Heart right ventricle (tissue), 16 donors: Measurements from ENCODE around the gene SLC22A23. TPM values are rescaled to one million over a fixed set of nuclear protein-coding genes. Genes with fewer than 3 reads are reported as not detected.
A peak's percentile ranks its signal among the peaks of the same experiment; 100 is the strongest.

ENCODE experiments used
- ATAC-seq, 8 donors: fragments of 200-7000 bp; cut with Tn5 transposase; one replicate each; pipeline ENCODE4 v1.9.1; 2020; ENCODE audit warnings: mild to moderate bottlenecking in 8 of 8, moderate library complexity in 8 of 8, moderate number of reproducible peaks in 1 of 8
- DNase-seq, 2 donors: peaks; one replicate each; pipeline ENCODE4 v3.0.0-alpha.2; 2020
- H3K27ac ChIP-seq, 10 donors: fragments of 200-600 bp; sonication (generic) in 2 of 10; one replicate each; pipeline versions ENCODE4 v1.5.0 to v1.8.0; 2020 to 2022; ENCODE audit warnings: mild to moderate bottlenecking in 3 of 10
- H3K27me3 ChIP-seq, 7 donors: fragments of 200-600 bp; one replicate each; pipeline ENCODE4 v1.8.0; 2021 to 2022; ENCODE audit warnings: mild to moderate bottlenecking in 2 of 7
- H3K36me3 ChIP-seq, 9 donors: fragments of 200-600 bp; sonication (generic) in 1 of 9; one replicate each; pipeline versions ENCODE4 v1.5.0 to v1.8.0; 2020 to 2022; ENCODE audit warnings: mild to moderate bottlenecking in 2 of 9
- H3K4me1 ChIP-seq, 9 donors: fragments of 200-600 bp; sonication (generic) in 1 of 9; one replicate each; pipeline versions ENCODE4 v1.5.0 to v1.8.0; 2020 to 2022; ENCODE audit warnings: mild to moderate bottlenecking in 4 of 9
- H3K4me3 ChIP-seq, 10 donors: fragments of 200-600 bp; sonication (generic) in 2 of 10; one replicate each; pipeline versions ENCODE4 v1.5.0 to v1.8.0; 2020 to 2022; ENCODE audit warnings: mild to moderate bottlenecking in 7 of 10, moderate library complexity in 2 of 10
- H3K9me3 ChIP-seq, 11 donors: fragments of 200-600 bp in 10 of 11; sonication (generic) in 2 of 11; one replicate each; pipeline versions ENCODE4 v1.5.0 to v1.8.0; 2013 to 2022; ENCODE audit warnings: mild to moderate bottlenecking in 2 of 11, control low read depth in 1 of 11, moderate library complexity in 1 of 11
- WGBS, 2 donors: extraction: QIAGEN DNeasy Blood & Tissue Kit; methylation state at CpG; one replicate each; pipeline ENCODE4 v1.1.7; 2013; ENCODE audit warnings: inconsistent platforms in 1 of 2; 5-methylcytosine and 5-hydroxymethylcytosine counted together
- intact Hi-C, 10 donors: fragments of 100-400 bp; cut with DNase I; formaldehyde crosslinking; loops; one replicate each; pipeline versions ENCODE4 v1.11.1 to v1.14.2; 2022
- polyA plus RNA-seq, 2 donors: library from polyadenylated mRNA; stranded (reverse); fragments of 200-250 nt; gene quantifications; one replicate each; pipeline ENCODE4 v1.2.3, GENCODE V29; 2013
- total RNA-seq, 10 donors: library from RNA; stranded (reverse); fragmentation: NEBNext Ultra II Directional in 3 of 10; extraction: Animal tissue kit (Norgen Biotek cat#: 25700) in 3 of 10; gene quantifications; one replicate each; pipeline versions ENCODE4 v1.2.1 to v1.2.4, GENCODE V29; 2021 to 2023
- TF ChIP-seq, protein P1 (sequence below), 9 donors: fragments of 200-600 bp; sonication (generic) in 2 of 9; IDR thresholded peaks; one replicate each; pipeline versions ENCODE4 v1.5.0 to v1.8.0; 2021 to 2022; ENCODE audit warnings: antibody characterized with exemption in 9 of 9, mild to moderate bottlenecking in 5 of 9, moderate library complexity in 1 of 9
- donor health status: Arrhythmogenic right ventricular cardiomyopathy.
- donor health status: ischemic (EF 13 %, LVEDD 7.1; RV severe dilation, severe dysfunction).
- donor health status: healthy with polysubstance abuse.
- donor health status: DM: no; HTN: yes; CAD: no.
- donor health status: DM: no; HTN: no; CAD: no.
- donor health status: ischemic (EF 25% LVEDD 6.9; RV normal size, moderate dysfunction).
- donor health status: ischemic (EF 25% LVEDD 5.7; RV mildly dilated, moderate dysfunction).
- donor health status: healthy.
- donor health status: DM: yes; HTN: yes; CAD: no.
- donor health status: Ischemic cardiomyopathy.
- donor health status: ischemic (EF 35%, LVEDD 5.7; RV mildly dilated, moderate dysfunction).
- donor health status: nonischemic (EF 11% LVEDD 7.7; RV severe dilation, severe dysfunction).
- donor health status: DM: yes; HTN: yes; CAD: no.
- donor health status: PGD.
- donor health status: ischemic (EF 29% LVEDD 5.4; RV normal size, mild dysfunction).
- donor health status: nonischemic (EF 23%, LVEDD 6.1; RV moderate dilation, normal function).

Gene SLC22A23
- total and polyA plus RNA-seq, 12 donors: 1.9 to 7.8 (median 5.1) TPM

DNA sequence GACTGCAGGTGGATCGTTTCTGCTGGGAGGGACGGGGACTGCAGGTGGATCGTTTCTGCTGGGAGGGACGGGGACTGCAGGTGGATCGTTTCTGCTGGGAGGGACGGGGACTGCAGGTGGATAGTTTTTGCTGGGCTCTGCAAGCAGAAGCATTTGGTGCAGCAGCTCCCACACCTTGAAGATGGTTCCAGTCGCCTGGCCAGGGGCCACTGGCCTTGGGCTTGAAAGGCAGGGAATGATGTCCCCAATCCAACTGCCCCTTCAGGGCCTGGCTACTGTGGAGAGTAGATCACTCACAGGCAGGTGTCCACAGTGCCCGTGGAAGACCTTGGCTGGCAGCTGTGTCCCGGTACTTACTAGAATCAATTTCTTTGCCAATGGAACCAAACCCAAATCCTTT lies 129.9 kb downstream of the SLC22A23 start:
- ATAC-seq (no peak), DNase-seq (no peak)
- intact Hi-C loops: no loop called here
- Histone ChIP-seq H3K36me3 (no peaks in the 10 kb centered on the region), H3K27me3 (no peaks in the 10 kb centered on the region), H3K9me3 (no peaks in the 10 kb centered on the region), H3K4me1 (peaks cover 0 to 38% (median 17%) of the 10 kb centered on the region in 9 donors), H3K4me3 (no peak overlapping the region), H3K27ac (no peak overlapping the region)
- TF ChIP-seq, protein P1, sequence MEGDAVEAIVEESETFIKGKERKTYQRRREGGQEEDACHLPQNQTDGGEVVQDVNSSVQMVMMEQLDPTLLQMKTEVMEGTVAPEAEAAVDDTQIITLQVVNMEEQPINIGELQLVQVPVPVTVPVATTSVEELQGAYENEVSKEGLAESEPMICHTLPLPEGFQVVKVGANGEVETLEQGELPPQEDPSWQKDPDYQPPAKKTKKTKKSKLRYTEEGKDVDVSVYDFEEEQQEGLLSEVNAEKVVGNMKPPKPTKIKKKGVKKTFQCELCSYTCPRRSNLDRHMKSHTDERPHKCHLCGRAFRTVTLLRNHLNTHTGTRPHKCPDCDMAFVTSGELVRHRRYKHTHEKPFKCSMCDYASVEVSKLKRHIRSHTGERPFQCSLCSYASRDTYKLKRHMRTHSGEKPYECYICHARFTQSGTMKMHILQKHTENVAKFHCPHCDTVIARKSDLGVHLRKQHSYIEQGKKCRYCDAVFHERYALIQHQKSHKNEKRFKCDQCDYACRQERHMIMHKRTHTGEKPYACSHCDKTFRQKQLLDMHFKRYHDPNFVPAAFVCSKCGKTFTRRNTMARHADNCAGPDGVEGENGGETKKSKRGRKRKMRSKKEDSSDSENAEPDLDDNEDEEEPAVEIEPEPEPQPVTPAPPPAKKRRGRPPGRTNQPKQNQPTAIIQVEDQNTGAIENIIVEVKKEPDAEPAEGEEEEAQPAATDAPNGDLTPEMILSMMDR (IDR thresholded peaks at IDR 0.05): no peak
- 89 to 90% methylated on average over 9 of the region's 9 CpGs for WGBS, 2 donors

DNA sequence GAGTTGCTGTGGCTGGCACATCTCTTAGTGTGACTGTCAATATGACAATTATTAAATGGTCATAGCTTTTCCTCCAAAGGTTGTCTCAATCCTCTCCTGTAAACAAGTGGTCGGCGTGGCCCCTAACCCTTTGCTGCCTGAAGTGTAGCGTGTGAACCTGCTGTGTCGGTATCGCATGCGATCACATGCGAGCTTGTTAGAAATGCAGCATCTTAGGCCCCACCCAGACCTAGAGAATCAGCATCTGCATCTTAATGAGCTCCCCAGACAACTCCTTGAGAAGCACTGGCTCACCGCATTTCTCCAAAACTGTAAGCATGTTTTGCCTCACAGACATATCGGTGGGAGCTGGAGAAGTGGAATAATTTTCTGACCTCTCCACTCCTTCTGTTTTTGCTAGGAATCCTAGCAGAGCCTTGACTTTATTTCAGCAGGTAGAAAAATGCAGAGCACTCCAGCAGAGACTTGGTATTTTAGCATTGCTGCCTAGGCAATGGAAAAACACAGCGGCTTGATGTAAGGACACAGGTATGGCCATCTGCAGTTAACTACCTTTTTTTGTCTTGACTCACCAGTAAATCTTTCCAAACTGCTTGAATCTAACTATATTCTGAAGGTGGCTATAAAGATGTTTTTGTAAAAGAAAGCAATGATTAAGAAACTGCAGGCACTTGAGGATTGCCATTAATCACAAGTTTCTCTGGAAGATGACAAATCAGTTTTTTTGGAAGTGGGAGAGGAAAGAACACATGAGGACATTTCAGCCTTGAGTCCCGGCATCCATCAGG lies 130.5 kb downstream of the SLC22A23 start:
- no peak for ATAC-seq
- intact Hi-C loops: no loop called here
- TF ChIP-seq, protein P1 (IDR thresholded peaks at IDR 0.05): no peak
- Histone ChIP-seq H3K4me3 (no peak overlapping the region), H3K27me3 (no peaks in the 10 kb centered on the region), H3K27ac (peak overlapping the region in 1 of 10 donors; percentile 78), H3K9me3 (no peaks in the 10 kb centered on the region), H3K36me3 (no peaks in the 10 kb centered on the region), H3K4me1 (peaks cover 0 to 38% (median 17%) of the 10 kb centered on the region in 9 donors)
- WGBS, 2 donors: 92% methylated on average over 11 of the region's 11 CpGs
- no peak for DNase-seq

DNA sequence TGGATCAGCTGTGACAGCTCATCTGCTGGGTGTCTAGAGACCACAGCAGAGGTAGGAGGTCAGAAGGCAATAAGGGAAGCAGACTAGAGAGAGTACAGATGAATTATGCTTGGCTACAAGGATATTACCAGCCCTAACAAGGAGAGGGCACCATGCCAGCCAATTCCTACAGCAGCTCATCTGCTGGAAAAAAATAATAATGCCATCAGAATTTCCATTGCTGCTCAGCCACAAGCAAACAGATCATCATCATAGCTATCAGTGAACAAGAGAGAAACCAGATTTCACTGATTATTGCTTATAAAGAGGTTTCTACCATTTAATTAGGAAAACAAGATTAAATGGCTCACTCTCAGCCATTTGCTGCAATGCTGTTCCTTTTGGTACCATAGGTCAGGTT lies 131.6 kb downstream of the SLC22A23 start:
- intact Hi-C loops: no loop called here
- H3K9me3 ChIP-seq: no peaks in the 10 kb centered on the region
- H3K27me3 ChIP-seq: no peaks in the 10 kb centered on the region
- DNase-seq: no peak
- H3K4me3 ChIP-seq: no peak overlapping the region
- peak overlapping the region in 5 of 10 donors; percentile 27 to 78 (median 72) for H3K27ac ChIP-seq
- peaks cover 0 to 36% (median 17%) of the 10 kb centered on the region in 9 donors for H3K4me1 ChIP-seq
- no peaks in the 10 kb centered on the region for H3K36me3 ChIP-seq
- ATAC-seq: no peak
- TF ChIP-seq, protein P1 (IDR thresholded peaks at IDR 0.05): no peak

DNA sequence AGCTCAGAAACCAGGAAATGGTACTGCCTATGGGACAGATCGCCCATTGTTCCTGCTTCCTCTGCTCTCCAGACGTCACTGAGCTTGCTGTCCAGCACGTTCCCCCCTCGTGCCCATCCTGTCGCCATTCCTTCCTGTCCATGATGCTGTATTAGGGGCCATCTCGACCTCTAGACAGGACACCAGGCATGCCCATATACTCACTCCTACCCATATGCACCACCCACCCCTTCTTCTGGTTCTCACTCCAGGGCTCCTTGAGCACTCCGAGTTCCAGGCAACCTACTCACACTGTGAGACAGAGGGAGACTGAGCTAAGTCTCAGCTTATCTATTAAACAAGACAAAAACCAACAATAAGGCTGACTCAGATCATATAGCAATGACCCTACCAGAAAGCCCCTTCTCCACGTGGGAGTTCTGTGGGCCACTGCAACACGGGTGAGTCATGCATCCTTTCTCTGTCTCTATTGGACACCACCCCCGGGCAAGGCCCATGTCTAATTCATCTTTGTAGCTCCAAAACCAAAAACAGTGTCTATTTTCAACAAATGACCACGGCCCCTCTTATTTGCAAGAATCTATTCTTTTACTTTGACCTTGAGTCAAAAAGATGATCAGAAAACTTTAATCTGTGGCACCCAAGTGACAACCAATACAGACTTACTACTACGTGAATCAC lies 132.4 kb downstream of the SLC22A23 start:
- Histone ChIP-seq H3K4me1 (peaks cover 0 to 29% (median 15%) of the 10 kb centered on the region in 9 donors), H3K36me3 (no peaks in the 10 kb centered on the region), H3K27ac (peak overlapping the region in 9 of 10 donors; percentile 11 to 78 (median 66)), H3K4me3 (no peak overlapping the region), H3K9me3 (no peaks in the 10 kb centered on the region), H3K27me3 (no peaks in the 10 kb centered on the region)
- WGBS, 2 donors: 53 to 57% methylated on average over 12 of the region's 12 CpGs
- peak; percentile 46 to 87 (median 78) for ATAC-seq
- DNase-seq: peak in 1 of 2 donors; percentile 50
- TF ChIP-seq, protein P1 (IDR thresholded peaks at IDR 0.05): no peak
- intact Hi-C loops: no loop called here
